GM19438 (cell line): ENCODE results near the gene MAGI2.

Experiments used
- ATAC-seq: cut with Tn5 transposase; IDR thresholded peaks from one replicate; pipeline ENCODE4 v1.9.1; 2021; ENCODE audit warnings: low read depth; ENCODE audit not compliant: unreplicated experiment

MAGI2 gene

GRCh38 chr7:79282070-79282694 is 171.3 kb downstream of the MAGI2 start:
- ATAC-seq = no peak

GRCh38 chr7:79281426-79281825 is 172.0 kb downstream of the MAGI2 start:
- ATAC-seq = no peak

GRCh38 chr7:79272938-79273337 is 180.5 kb downstream of the MAGI2 start:
- no peak for ATAC-seq

GRCh38 chr7:79272066-79272669 is 181.3 kb downstream of the MAGI2 start:
- no peak for ATAC-seq

GRCh38 chr7:79268730-79269129 is 184.7 kb downstream of the MAGI2 start:
- no peak for ATAC-seq

GRCh38 chr7:79258826-79259225 is 194.6 kb downstream of the MAGI2 start:
- no peak for ATAC-seq

GRCh38 chr7:79257959-79258358 is 195.5 kb downstream of the MAGI2 start:
- ATAC-seq = no peak

GRCh38 chr7:79245623-79246249 is 207.7 kb downstream of the MAGI2 start:
- ATAC-seq = no peak

GRCh38 chr7:79244482-79244881 is 209.0 kb downstream of the MAGI2 start:
- no peak for ATAC-seq

GRCh38 chr7:79241288-79242060 is 212.0 kb downstream of the MAGI2 start:
- no peak for ATAC-seq

GRCh38 chr7:79240413-79240812 is 213.1 kb downstream of the MAGI2 start:
- no peak for ATAC-seq

- ATAC-seq = no peak
Observed at GRCh38 chr7:79236352-79237028, 217.0 kb downstream of the MAGI2 start.

- no peak for ATAC-seq
Observed at GRCh38 chr7:79227044-79227443, 226.4 kb downstream of the MAGI2 start.

GRCh38 chr7:79221211-79221610 is 232.3 kb downstream of the MAGI2 start:
- ATAC-seq = no peak

GRCh38 chr7:79217976-79218626 is 235.4 kb downstream of the MAGI2 start:
- ATAC-seq = no peak

GRCh38 chr7:79217468-79217867 is 236.0 kb downstream of the MAGI2 start:
- no peak for ATAC-seq

- no peak for ATAC-seq
Observed at GRCh38 chr7:79216236-79216635, 237.2 kb downstream of the MAGI2 start.

GRCh38 chr7:79212334-79212733 is 241.1 kb downstream of the MAGI2 start:
- no peak for ATAC-seq

GRCh38 chr7:79211724-79212123 is 241.7 kb downstream of the MAGI2 start:
- no peak for ATAC-seq

GRCh38 chr7:79199961-79200360 is 253.5 kb downstream of the MAGI2 start:
- ATAC-seq = no peak
